D341Med (cell line): ENCODE results near the gene STARD10.

Experiments used
- DNase-seq: peaks from one replicate; pipeline ENCODE4 v3.0.0; 2012; ENCODE audit warnings: low spot score

The STARD10 gene

DNA sequence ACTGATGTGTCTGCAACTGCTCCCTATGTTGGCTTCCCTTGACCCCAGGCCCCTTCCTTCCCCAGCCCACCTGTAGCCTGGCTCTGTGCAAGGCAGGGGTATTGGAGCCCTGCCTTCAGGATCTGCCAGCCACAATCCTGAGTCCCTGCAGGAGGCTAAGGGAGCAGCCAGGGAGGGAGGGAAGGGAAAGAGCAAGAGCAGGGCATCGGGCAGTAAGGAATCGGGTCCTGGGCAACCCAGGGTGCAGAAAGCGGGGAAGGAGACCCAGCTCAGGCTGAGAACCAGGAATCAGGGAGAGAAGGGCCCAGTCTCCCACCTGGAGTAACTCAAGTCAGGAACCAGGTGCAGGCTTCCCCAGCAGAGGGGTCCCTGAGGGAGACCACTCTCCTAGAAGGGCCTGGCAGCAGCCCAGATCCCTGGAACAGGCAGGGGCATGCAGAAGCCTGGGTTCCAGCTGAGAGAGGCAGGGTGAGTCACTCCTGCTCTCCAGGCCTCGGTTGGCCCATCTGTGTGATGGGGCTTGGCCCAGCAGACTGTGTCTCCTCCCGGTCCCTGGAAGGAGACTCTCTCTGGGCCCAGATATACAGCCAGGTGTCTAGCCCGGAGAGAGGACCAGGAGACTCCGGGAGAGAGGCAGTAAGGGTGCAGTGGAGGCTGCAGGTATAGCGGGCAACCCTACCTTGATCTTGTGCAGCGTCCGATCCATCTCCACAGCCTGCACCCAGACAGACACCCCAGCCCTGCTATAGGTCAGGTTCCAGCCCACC, 13.4 kb downstream of the STARD10 start:
- no peak for DNase-seq

DNA sequence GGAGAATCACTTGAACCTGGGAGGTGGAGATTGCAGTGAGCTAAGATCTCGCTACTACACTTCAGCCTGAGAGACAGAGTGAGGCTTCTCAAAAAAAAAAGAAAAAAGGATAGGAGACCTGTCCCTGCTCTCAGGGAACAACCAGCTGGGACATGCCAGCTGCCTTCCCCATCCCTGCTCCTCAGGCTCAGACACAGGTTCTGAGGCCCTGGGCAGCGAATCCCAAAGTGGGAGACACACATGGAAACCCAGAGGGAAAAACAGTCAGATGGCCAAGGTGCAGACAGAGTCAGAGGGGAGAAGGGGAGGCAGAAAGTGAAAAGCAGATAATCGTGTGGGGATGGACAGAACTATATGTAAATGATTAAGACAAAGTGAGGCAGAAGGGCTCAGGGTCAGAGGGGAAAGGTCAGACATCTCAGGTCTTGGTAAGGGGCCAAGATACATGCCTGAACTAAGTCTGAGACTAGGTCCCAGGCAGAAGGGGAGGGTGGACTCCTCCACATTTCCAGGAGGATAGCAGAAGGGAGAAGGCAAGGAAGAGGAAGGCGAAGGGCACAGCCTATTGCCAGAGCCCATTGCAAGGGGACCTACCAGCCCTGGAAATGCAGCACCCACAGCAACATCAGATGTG, 14.2 kb downstream of the STARD10 start:
- no peak for DNase-seq

DNA sequence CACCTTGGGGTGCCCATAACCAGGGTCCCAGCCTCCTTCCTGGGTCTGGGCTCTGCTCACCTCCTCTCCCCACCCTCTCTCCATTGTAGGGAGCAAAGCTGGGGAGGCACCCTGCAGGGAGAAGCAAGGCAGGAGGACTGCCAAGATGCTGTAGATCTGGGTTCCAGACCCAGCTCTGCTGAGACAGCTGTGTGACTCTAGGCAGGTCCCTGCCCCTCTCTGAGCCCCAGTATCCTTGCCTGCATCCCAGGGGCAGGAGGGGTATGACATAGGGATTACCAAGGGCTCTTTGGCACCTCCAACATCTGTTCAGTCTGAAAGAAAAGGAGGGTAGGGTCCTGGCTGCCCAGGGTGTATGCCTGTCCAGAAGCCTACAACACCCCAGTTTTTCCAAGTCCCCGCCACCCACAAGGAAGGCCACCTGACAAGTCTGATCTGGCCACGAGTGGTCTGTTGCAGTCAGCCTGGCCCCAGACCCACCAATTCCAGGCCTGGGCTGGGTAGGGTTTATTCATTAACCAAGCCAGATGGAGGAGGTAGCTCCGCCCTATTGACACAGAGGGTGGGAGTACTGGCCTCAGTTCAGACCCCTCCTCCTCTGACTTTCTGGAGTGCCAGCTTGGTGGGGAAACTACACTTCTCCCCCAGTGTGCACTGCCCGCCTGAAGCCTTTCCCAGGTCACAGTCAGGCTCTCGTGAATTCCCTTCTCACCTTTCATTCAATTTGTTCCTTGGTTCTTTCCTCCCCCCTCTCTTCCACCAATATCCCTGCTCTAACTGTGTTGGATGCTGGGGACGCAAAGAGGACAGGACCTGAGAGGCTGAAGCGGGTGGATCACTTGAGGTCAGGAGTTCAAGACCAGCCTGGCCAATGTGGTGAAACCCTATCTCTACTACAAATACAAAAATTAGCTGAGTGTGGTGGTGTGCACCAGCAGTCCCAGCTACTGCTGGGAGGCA, 15.0 kb downstream of the STARD10 start:
- DNase-seq = no peak

DNA sequence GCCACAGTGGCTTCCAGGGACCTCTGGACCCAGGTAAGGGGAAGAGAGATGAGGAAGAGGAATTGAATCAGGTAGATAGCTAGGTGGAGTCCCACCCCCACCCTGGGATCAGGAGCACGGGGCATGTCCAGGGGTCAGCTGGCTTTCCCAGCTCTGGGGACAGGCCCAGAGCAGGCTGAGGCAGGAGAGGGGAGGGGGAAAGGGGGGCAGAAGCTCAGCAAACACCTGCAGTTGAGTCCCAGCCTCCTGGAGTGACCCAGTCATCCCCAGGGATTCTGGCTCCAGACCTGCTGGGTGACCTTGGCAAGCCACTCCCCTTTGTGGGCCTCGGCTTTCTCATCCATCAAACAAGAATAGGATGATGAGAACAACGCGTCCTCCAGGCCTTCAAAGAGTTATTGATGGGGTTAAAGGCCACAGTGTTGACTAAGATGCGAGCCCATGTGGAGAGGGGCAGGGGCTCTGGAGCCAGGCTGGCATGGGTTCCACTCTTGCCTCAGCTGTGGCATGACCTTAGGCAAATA, 16.0 kb downstream of the STARD10 start:
- DNase-seq = no peak

DNA sequence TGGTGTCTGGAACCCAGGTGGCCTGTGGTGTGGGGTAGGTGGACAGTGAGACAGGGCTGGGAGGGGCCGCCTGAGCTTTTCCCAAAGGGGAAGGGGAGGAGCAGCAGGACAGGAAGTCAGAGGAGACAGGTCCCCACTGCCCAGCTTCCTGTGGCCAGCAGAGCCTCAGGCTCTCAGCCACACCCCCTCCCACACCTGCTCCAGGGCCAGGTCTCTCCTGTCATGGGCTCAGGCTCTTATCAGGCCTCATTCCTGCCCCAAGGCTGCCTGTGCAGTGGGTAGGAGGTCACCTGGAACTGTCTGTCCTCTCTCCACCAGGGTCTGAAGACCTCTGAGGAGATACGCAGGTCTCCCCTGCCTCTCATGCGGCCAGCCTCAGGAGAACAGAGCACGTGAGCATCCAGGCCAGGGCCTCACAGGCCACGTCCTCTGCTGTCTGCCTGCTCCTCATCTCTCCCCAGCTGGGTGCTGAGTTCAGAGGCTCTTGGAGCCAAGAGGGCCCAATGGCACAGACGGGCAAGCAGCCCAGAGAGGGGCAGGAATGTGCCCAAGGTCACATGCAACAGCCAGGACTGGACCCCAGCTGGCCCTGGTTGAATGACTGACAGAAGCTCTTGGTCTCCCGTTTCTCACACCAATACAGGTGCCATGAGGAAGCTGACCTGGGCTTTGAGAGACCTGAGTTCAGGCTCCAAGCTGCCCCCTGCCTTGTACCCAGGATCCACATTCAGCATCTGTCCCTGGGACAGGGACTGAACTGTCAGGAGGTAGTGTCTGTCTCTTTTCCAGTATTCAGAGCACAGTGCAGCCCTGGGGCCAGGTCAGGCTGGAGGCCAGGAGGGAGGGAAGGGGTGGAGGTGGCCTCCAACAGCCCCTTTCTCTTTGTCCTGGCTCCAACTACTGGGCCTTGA, 16.7 kb downstream of the STARD10 start:
- DNase-seq = no peak

DNA sequence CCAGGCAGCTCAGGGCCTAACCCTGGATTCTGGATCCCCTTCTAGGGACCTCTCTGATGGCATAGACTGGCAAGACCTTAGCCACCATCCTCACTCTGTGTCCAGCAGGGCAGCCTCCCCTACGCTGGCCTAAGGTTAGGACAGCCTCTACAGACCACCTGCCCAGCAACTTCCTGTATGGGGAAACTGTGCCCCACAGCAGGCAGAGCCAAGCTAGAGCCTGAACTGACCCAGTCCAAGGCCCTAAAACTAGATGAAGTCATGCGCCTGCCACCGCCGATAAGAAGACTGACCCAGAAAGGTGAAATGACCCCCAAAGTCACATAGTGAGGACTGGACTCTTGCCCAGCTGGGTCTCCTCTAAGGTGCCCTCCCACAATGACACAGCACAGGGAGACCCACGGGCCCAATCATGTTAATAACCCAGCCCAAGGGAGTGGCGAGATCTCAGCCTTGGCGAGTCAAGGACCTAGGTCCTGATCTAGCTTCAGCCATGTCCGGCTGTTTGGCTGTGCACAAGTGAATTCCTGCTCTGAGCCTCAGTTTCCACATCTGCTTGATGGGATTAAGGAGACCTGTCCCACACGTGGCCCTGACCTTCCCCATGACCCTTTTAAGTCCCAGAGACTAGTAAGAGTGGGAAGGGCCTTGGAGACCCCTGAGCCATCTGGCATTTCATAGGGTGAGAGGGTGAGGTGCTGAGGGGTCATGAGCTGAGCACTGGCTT, 17.6 kb downstream of the STARD10 start:
- no peak for DNase-seq

DNA sequence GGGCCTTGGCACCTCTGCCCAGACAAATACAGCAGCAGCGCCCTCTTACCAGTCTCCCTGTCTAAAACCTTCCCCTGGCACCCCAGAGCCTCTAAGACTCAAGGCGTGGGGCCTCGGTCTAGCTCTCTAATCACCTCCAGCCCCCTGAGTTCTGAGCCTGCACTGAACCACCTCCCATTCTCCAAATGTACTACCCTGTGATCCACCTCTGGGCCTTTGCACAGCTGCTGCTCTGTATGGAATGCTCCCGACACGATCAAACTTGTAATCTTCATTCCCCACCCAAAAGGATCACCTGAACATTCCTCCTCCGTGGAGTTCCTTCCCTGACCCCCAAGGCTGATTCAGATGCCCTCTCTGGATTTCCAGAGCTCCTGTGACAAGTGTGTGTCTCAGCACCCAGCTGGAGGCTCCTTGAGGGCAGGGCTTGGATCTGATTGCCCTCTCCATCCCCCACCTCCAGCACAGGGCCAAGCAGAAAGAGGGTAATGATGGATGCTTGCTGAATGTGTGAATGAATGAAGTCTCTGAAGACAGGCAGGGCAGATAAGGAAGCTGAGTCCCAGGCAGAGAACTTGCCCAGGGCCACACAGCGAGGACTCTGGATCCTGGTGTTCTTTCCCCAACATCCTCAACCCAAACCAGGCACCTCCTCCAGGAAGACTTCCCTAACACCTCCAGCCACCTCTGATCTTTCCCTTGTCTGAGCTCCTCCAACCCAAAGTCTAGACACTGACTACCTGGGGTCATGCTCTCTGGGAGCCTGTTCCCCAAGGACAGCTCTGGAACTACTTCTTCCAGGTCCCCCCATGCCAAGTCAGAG, 18.3 kb downstream of the STARD10 start:
- no peak for DNase-seq

DNA sequence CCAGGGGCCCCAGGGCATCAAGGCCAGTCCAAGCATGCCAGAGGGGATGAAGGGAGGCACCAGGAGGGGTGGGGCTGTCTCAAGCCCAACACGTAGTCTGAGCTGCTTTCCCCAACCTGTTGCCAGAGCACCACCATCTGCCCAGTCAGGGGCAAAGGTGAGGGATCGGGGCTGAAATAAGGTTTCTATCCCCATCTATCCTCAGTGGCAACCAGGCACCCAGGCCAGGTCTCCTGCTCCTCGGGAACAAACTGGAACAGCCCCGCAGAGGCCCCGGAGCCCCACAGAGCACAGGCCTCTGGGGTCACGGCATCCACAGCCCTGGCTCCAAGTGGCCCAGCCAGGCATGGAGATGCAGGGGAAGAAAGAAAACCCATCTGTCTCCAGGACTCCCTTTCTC, 19.3 kb downstream of the STARD10 start:
- no peak for DNase-seq

DNA sequence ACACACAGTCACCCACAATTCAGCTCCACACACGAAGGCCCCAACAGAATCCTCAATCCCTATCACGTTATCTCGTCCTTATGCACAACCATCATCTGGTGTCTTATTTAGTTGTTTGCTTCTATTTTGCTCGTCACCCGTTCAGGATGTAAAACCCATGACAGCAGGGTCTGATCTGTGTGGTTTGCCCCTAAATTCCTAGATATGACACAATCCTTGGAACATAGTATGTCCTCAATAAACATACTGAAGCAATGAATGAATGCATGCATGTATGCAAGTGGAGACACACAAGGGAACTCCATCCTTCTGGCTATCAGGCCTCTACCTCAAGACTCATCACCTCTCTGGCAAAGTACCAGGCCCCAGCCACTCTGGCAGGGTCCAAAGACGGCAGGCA, 20.2 kb downstream of the STARD10 start:
- no peak for DNase-seq

DNA sequence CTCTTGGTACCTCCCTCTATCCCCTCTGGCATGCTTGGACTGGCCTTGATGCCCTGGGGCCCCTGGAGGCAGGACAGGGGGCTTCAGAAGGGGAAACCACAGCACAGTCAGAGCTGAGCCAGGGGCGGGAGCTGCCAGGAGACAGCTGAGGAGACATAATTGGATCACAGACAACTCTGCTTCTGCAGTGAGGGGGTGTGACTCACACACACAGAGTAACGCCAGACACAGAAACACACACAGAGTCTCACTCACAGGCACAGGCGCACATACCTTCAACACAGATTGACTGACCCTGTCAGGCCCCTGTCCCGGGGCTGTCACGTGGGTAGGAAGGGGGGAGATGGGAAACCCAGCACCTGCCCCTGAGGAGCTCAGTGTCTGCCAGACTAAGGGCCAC, 20.6 kb downstream of the STARD10 start:
- no peak for DNase-seq

DNA sequence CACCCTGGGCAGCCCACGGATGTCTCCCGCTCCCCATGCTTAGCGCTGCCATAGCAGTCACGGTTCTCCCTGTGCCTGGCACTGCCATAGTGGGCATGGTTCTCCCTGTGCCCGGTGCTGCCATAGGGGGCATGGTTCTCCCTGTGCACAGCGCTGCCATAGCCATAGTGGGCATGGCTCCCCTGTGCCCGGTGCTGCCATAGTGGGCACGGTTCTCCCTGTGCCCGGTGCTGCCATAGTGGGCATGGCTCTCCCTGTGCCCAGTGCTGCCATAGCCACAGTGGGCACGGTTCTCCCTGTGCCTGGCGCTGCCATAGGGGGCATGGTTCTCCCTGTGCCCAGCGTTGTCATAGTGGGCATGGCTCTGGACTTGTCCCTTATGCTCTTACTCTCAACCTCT, 21.8 kb downstream of the STARD10 start:
- no peak for DNase-seq

DNA sequence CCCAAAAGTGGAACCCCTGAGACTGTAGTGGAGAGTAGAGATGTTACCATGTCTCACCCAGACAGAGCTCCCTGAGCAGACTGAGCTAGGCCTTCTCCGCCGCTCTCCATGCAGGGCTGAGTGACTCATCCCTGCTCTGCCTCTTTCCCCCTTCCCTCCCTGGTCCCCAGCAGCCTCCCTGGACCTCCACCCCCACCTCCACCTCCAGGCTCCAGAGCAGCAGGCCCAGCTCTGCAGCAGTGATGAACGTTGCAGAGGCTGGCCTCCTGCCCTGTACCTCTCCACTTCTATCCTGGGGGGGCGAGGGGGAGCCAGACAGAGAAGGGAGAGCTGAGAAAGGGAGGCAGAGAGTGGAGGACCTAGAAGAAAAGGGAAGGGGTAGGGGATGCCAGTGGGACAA, 22.3 kb downstream of the STARD10 start:
- DNase-seq = no peak

DNA sequence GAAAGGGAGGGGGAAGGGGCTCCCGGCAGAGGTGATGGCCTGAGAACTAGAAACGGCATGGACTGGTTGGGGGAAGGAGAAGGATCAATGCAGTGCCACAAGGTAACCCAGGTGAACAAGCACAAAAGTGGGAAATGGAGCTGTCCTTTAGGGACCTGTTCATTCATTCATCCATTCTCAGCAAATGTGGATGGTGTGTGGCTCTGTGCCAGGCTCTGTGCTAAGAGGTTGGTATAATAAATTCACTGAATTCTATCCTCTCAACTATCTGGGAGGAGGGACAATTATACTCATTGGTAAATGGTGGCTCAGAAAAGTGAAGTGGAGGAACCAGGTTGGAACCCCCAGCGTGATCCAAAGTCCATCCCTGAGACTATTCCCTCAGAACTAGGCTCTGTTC, 23.0 kb downstream of the STARD10 start:
- DNase-seq = no peak

DNA sequence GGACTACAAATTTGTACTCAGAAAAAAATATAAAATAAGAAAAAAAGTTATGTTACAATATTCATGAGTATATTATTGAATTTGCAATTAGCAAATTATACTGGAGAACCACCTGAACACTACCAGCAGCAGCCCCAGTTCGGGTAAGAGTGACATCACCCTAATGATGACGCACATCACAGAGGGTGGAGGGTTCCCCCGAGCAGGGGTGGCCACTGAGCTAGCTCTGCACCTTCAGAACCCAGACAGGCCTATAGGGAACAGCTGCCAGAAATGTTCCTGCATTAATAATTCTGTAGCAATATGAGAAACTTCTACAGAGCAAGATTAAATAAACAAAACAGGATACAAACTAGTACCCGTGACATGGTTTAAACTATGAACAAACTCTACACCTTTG, 24.2 kb downstream of the STARD10 start:
- DNase-seq = no peak

DNA sequence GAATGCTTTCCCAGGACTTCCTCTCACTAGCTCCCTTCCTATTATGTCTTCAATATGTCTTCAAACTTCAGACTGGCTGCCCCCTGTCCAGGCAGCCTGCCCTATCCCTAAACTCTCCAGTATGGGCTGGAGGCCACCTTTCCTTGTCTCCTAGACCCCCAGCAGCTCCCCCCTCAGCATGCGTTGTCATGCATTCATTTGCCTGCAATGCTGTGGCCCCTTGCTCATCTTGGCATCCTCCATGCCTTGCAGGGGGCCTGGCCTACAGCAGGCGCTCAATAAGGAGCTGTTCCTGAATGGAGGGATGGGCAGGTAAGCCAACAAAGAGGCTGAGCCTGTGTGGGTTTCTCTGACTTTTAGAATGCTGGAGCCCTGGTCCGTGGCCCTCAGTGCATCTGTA, 25.3 kb downstream of the STARD10 start:
- no peak for DNase-seq

DNA sequence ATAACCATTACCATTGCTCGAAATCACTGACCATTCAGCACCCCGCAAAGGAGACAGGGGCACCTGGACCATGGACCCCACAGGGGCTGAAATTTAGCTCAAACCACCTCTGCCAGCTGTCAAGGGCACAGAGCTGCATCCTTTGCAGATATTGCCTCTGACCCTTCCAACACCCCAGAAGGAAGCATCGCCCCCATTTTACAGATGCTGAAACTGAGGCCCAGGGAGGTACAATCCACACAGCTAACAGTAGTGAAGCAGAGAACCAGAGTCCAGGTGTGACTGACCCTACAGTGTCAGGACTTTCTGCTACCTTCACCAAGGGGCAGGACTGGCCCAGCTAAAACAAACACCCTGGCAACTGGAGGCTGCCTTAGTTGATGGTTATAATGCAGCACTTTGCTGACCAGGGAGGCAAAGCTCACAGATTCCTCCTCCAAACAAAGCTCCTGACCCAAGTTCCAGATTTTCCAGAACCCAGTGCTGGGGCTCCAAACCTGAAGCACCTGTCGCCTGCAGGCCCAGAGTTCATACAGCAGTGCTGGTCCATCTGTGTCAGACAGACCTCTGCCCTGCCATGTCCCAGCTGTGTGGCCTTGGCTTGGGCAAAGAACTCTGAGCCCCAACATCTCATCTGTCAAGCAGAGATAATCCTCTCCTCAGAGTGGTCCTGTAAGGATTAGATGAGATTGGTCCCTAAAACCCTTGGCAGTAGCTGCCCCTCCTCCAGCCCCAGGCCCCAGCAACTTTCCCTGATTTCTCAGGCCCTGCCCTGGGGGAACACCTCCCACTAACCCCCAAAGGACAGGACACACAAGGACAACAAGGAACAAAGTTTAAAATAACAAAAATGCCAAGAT, 26.4 kb downstream of the STARD10 start:
- DNase-seq = no peak

DNA sequence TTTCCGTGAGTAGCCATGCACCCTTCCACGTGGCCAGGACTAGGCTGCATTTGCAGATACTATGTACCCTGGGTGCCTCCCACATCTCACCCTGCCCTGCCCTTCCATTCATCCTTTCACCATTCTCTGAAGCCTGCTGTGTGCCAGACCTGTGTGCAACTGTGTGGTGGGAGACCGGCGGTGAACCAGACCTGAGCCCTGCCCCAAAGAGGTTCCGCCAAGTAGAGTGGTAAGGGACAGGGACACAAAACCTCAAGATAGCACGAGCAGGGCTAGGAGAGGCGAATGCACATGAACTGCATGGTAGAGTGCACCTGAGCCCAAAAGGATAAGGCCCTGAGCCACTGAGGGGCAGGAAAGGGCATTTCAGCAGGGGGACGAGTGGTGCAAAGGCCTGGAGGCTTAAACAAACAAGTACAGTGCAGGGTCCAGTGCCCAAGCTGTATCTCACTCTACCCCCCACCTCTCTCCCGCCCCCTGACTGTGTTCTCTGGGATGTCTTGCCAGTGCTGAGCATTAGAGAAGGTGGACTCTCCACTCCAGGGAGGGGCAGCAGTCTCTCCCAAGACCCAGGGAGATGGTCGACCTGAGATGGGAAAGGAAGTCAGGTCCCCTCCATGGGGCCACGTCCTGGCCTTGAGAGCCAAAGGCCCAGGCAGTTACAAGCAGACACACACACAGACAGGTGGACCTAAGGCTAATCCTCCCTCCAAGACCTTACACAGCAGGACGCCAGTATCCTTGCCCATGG, 27.5 kb downstream of the STARD10 start:
- no peak for DNase-seq

DNA sequence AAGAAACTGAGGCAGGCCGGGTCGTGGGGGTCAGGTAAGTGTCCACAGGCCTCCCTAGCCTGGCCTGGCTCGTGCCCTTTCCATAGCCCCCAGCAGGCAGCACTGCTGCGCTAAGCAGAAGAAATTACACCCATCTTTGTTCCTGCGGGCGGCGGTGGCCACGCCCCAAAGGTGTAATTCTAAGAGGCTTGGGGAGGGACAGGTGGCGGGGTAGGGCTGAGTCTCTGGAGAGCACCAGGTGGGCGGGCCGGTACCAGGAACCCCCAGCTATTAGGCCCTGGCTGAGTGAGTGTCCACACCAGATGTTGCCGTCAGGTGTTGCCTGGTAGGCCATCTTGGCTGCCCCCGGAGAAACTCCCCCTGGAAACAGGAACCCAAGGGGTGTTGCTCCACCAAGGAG, 29.3 kb downstream of the STARD10 start:
- DNase-seq = no peak
